K562 (cell line): ENCODE data around the gene ARID3B. TPM values are rescaled to one million over a fixed set of nuclear protein-coding genes. Genes with fewer than 3 reads are reported as not detected.

ENCODE experiments used
- BCOR ChIP-seq: fragments of 450-650 bp; IDR thresholded peaks from 2 replicates; pipeline ENCODE4 v1.6.1; 2016
- CBFA2T2 ChIP-seq: fragments of 450-650 bp; conservative IDR thresholded peaks from 2 replicates; pipeline ENCODE4 v1.6.1; 2017; ENCODE audit warnings: mild to moderate bottlenecking
- CBX8 ChIP-seq: fragments of 200-600 bp; sonication (generic); IDR thresholded peaks from 2 replicates; pipeline ENCODE4 v1.6.1; 2012; ENCODE audit warnings: borderline replicate concordance, mixed run types, low read depth, mild to moderate bottlenecking, moderate library complexity, mixed read lengths, low read length, control low read depth, inconsistent platforms; ENCODE audit not compliant: poor library complexity, severe bottlenecking; ENCODE audit errors: extremely low read depth
- CCNT2 ChIP-seq: IDR thresholded peaks from 2 replicates; pipeline ENCODE4 v1.6.1; 2011; ENCODE audit warnings: borderline replicate concordance, low read depth, mild to moderate bottlenecking, moderate library complexity, mixed read lengths, low read length; ENCODE audit not compliant: insufficient read length; ENCODE audit errors: extremely low read depth
- HNRNPUL1 ChIP-seq: fragments of 200-400 bp; formaldehyde crosslinking; IDR thresholded peaks from 2 replicates; pipeline ENCODE4 v1.6.1; 2017; ENCODE audit warnings: low read length
- IRF2 ChIP-seq: sonication (generic); formaldehyde crosslinking; IDR thresholded peaks from 2 replicates; pipeline ENCODE4 v1.8.1; 2022; ENCODE audit warnings: mild to moderate bottlenecking, missing genetic modification reagents
- KAT8 ChIP-seq: fragments of 450-650 bp; IDR thresholded peaks from 2 replicates; pipeline ENCODE4 v1.6.1; 2016; ENCODE audit warnings: low read depth, mild to moderate bottlenecking
- MYNN ChIP-seq, 2 experiments: sonication (generic); formaldehyde crosslinking in 1 of 2; IDR thresholded peaks; 2 replicates each; pipeline versions ENCODE4 v1.5.0 to v1.6.1; 2016 to 2020; ENCODE audit warnings: antibody characterized with exemption in 1 of 2, missing genetic modification reagents in 1 of 2
- PYGO2 ChIP-seq: fragments of 450-650 bp; IDR thresholded peaks from 2 replicates; pipeline ENCODE4 v1.6.1; 2016; ENCODE audit warnings: mild to moderate bottlenecking, missing genetic modification characterization, moderate library complexity, missing compliant biosample characterization
- SETDB1 ChIP-seq: IDR thresholded peaks from one replicate; pipeline ENCODE4 v1.6.1; 2012; ENCODE audit warnings: low read length, control low read depth, inconsistent platforms
- ZNF133 ChIP-seq: fragments of 250-450 bp; sonication (Bioruptor Pico); IDR thresholded peaks from 2 replicates; pipeline ENCODE4 v1.4.0; 2020; ENCODE audit warnings: mild to moderate bottlenecking
- ZNF444 ChIP-seq: fragments of 250-450 bp; sonication (Bioruptor Pico); IDR thresholded peaks from 2 replicates; pipeline ENCODE4 v1.4.0; 2020; ENCODE audit warnings: mild to moderate bottlenecking, moderate library complexity
- polyA plus RNA-seq, 8 experiments: library from polyadenylated mRNA; depleted of rRNA in 4 of 8; stranded (reverse) in 5 of 8; unstranded in 3 of 8; fragments of >200 nt; fragmentation: Nextera tagmentation in 2 of 8; fragmentation: Illumina TruSeq in 1 of 8; extraction: Ambion mirVana in 2 of 8; extraction: Trizol in 1 of 8; gene quantifications; 2 replicates each; pipeline versions ENCODE4 v1.2.1 to v1.2.3, GENCODE V29; 2011 to 2014; ENCODE audit warnings: inconsistent platforms in 1 of 8, missing spikeins in 1 of 8
- total RNA-seq, 7 experiments: library from RNA; depleted of rRNA in 6 of 7; stranded (reverse); fragments of >200 nt in 6 of 7; fragmentation: Illumina TruSeq in 2 of 7; extraction: Trizol in 2 of 7; gene quantifications; 2 replicates each; pipeline versions ENCODE4 v1.2.1 to v1.2.3, GENCODE V29; 2011 to 2021; ENCODE audit warnings: low replicate concordance in 1 of 7
- TF ChIP-seq, protein P1 (sequence below): fragments of 250-450 bp; sonication (Bioruptor Pico); IDR thresholded peaks from 2 replicates; pipeline ENCODE4 v1.5.0; 2022; ENCODE audit warnings: mild to moderate bottlenecking
- TF ChIP-seq, protein P2 (sequence below): fragments of 250-450 bp; sonication (Bioruptor Pico); IDR thresholded peaks from 2 replicates; pipeline ENCODE4 v1.4.0; 2020
- TF ChIP-seq, protein P3 (sequence below): fragments of 450-650 bp; IDR thresholded peaks from 2 replicates; pipeline ENCODE4 v1.6.1; 2018; ENCODE audit warnings: mild to moderate bottlenecking, low read depth; ENCODE audit not compliant: partially characterized antibody
- TF ChIP-seq, protein P4 (sequence below): sonication (generic); formaldehyde crosslinking; IDR thresholded peaks from 2 replicates; pipeline ENCODE4 v1.8.1; 2023; ENCODE audit warnings: mild to moderate bottlenecking, missing genetic modification reagents, moderate library complexity

The ARID3B gene
- total and polyA plus RNA-seq, 9 of the 15 experiments (the other 6 are each of a cell fraction or from before 2014, with no cell fraction given), result 0.32 to 15.1 (median 7.1) TPM

DNA sequence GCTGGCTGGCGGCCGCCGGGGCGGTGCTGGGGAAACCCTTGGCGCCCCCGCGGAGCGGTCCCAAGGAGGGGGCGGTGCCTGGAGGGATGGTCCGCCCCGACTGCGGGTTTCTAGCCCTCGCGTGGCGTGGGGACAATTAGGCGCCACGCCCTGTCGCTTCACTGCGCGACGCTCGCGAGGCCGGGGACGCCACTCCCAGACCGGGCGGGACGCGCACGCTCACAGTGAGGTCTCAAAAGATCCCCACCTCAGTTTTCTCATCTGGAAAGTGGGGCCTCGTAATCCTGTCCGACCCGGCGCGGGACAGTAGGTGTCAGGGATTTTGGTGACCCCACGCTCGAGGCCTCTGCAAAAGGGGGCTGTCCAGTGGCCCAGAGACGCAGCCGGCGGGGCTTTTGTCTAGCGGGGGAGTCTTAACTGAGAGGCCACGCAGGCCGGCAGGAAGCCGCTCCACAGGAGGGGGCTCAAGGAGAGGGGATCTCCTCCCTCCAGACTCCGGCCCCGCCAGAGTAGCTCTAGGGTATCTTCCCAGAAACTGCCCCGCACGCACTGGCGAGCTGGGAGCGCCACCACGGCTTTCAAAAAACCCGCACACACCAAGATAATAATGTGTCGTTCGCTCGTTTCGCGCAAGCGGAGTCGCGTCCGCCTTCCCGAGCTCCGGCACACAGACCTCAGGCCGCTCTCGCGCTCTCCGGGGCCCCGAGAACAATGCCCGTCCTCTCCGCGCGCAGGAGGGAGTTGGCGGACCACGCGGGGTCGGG lies 73.9 kb downstream of the ARID3B start (continued):
- TF ChIP-seq, protein P1, sequence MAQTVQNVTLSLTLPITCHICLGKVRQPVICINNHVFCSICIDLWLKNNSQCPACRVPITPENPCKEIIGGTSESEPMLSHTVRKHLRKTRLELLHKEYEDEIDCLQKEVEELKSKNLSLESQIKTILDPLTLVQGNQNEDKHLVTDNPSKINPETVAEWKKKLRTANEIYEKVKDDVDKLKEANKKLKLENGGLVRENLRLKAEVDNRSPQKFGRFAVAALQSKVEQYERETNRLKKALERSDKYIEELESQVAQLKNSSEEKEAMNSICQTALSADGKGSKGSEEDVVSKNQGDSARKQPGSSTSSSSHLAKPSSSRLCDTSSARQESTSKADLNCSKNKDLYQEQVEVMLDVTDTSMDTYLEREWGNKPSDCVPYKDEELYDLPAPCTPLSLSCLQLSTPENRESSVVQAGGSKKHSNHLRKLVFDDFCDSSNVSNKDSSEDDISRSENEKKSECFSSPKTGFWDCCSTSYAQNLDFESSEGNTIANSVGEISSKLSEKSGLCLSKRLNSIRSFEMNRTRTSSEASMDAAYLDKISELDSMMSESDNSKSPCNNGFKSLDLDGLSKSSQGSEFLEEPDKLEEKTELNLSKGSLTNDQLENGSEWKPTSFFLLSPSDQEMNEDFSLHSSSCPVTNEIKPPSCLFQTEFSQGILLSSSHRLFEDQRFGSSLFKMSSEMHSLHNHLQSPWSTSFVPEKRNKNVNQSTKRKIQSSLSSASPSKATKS (CRISPR knock-in tag), result no peak
- TF ChIP-seq, protein P2, sequence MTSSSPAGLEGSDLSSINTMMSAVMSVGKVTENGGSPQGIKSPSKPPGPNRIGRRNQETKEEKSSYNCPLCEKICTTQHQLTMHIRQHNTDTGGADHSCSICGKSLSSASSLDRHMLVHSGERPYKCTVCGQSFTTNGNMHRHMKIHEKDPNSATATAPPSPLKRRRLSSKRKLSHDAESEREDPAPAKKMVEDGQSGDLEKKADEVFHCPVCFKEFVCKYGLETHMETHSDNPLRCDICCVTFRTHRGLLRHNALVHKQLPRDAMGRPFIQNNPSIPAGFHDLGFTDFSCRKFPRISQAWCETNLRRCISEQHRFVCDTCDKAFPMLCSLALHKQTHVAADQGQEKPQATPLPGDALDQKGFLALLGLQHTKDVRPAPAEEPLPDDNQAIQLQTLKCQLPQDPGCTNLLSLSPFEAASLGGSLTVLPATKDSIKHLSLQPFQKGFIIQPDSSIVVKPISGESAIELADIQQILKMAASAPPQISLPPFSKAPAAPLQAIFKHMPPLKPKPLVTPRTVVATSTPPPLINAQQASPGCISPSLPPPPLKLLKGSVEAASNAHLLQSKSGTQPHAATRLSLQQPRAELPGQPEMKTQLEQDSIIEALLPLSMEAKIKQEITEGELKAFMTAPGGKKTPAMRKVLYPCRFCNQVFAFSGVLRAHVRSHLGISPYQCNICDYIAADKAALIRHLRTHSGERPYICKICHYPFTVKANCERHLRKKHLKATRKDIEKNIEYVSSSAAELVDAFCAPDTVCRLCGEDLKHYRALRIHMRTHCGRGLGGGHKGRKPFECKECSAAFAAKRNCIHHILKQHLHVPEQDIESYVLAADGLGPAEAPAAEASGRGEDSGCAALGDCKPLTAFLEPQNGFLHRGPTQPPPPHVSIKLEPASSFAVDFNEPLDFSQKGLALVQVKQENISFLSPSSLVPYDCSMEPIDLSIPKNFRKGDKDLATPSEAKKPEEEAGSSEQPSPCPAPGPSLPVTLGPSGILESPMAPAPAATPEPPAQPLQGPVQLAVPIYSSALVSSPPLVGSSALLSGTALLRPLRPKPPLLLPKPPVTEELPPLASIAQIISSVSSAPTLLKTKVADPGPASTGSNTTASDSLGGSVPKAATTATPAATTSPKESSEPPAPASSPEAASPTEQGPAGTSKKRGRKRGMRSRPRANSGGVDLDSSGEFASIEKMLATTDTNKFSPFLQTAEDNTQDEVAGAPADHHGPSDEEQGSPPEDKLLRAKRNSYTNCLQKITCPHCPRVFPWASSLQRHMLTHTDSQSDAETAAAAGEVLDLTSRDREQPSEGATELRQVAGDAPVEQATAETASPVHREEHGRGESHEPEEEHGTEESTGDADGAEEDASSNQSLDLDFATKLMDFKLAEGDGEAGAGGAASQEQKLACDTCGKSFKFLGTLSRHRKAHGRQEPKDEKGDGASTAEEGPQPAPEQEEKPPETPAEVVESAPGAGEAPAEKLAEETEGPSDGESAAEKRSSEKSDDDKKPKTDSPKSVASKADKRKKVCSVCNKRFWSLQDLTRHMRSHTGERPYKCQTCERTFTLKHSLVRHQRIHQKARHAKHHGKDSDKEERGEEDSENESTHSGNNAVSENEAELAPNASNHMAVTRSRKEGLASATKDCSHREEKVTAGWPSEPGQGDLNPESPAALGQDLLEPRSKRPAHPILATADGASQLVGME (CRISPR knock-in tag), result 0 out of 2 replicates have a peak, but pooled peaks have one; percentile 23
- TF ChIP-seq CBX8, result no peak
- TF ChIP-seq KAT8, result no peak
- TF ChIP-seq CCNT2, result peak; percentile 79
- no peak for TF ChIP-seq IRF2 (CRISPR knock-in tag)
- no peak for TF ChIP-seq HNRNPUL1
- no peak for TF ChIP-seq ZNF444 (CRISPR knock-in tag)
- TF ChIP-seq BCOR, result peak; percentile 98
- TF ChIP-seq SETDB1, result no peak
- TF ChIP-seq, protein P3, sequence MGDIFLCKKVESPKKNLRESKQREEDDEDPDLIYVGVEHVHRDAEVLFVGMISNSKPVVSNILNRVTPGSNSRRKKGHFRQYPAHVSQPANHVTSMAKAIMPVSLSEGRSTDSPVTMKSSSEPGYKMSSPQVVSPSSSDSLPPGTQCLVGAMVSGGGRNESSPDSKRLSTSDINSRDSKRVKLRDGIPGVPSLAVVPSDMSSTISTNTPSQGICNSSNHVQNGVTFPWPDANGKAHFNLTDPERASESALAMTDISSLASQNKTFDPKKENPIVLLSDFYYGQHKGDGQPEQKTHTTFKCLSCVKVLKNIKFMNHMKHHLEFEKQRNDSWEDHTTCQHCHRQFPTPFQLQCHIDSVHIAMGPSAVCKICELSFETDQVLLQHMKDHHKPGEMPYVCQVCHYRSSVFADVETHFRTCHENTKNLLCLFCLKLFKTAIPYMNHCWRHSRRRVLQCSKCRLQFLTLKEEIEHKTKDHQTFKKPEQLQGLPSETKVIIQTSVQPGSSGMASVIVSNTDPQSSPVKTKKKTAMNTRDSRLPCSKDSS, result no peak
- no peak for TF ChIP-seq ZNF133
- no peak for TF ChIP-seq CBFA2T2
- no peak for TF ChIP-seq PYGO2
- TF ChIP-seq MYNN (IDR thresholded peaks at IDR 0.05), result no peak
- TF ChIP-seq MYNN (CRISPR knock-in tag; IDR thresholded peaks at IDR 0.05), result no peak
- TF ChIP-seq, protein P4, sequence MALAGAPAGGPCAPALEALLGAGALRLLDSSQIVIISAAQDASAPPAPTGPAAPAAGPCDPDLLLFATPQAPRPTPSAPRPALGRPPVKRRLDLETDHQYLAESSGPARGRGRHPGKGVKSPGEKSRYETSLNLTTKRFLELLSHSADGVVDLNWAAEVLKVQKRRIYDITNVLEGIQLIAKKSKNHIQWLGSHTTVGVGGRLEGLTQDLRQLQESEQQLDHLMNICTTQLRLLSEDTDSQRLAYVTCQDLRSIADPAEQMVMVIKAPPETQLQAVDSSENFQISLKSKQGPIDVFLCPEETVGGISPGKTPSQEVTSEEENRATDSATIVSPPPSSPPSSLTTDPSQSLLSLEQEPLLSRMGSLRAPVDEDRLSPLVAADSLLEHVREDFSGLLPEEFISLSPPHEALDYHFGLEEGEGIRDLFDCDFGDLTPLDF (CRISPR knock-in tag), result no peak
